GM19395 (cell line): ENCODE measurements around the gene C3orf52.

Source experiments
- ATAC-seq: cut with Tn5 transposase; IDR thresholded peaks from one replicate; pipeline ENCODE4 v1.9.1; 2021; ENCODE audit warnings: mild to moderate bottlenecking, moderate library complexity; ENCODE audit not compliant: unreplicated experiment

The C3orf52 gene

DNA sequence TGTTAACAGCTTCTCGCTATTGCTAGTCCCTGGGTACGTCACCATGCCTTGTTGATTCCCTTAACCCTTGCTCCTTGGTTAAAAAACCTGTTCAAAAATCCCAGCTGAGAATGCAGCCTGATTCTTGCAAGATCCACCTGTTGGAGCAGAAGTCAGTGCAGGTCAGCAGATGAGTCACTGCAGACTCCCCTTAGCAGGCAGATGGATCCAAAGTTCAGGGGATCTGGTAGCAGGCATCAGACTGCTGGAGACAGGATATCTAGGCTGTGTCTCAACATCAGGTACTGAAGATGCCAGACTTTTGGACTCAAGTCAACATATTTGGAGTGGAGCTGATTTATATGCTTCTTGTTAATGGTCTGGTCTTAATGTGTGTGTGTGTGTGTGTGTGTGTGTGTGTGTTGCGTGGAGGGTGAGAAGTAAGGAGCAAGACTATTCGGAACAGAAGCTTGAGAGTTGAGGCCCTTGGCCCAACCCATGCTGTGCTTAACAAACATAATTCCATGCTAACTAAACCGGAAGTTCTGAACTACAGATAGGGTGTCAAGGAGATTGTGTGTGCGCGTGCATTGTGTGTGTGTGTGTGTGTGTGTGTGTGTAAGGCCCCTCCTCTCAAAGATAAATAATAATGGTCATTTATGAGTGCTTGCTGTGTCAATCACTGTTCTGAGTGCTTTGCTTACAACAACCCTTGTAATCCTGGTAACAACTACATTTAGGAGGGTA is 1.0 kb upstream of the C3orf52 start:
- ATAC-seq = no peak

DNA sequence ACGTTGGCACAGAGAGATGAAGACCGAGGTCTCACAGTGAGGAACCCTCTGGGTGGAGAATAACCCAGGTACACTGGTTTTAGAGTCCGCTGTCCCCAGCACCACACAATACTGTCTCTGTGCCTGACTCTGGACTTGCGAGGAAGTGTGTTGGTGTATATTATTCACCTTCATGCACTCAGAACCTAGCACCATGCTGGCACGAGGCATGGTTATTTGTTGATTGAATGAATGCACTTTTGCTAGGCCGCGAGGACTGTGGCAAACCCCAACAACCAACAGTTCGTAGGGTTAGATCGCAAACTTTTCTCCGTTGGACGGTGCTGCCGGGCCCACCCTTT is 484 bp upstream of the C3orf52 start:
- ATAC-seq = no peak

DNA sequence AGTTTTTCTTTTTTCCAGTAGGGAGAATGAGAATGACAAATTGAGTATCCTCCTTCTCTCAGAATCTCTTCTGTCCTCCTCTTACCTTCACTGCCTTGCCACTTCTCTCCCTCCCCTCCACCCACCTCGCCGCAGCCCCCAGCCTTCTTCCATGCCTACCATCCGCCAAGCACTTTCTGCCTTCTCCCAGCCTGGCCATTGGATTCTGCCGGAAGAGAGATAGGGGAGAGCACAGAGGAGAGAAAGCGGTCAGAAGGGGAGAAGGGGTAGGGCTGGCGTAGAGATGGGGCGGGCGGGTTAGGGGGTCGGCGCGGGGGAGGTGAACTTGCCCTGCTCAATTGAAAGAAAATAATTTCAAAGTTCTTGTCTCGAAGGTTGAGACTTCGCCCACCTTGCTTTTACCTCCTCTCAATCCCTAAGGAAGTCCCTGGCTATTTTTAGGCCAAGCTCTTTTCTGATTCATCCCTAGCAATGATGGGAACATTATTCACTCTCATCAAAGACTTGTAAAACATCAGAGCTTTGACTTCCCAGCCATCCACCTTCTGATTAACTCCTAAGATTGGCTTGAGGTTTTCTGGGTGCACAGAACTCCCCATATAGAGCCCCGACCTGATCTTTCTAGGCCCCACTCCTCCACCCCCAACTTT is 811 bp downstream of the C3orf52 start:
- ATAC-seq = no peak

DNA sequence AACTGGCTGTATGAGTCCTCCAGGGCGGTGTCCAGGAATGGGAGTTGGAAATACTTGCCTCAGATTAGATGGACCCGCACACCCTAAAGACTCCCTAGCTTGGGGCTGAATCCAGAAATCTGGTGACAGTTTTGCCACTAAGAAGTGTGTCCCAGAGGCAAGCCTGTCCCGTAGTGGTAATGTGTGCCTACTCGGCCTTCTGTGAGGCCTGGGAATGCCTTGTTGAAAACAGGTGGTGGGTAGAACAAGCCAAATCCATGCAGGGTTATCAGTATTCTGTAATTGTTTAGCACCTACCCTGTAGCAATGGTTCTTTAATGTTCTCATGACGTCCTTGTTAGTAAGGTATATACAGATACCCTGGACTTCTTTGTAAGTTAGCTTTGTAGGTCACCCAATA is 1.6 kb downstream of the C3orf52 start:
- ATAC-seq = no peak

DNA sequence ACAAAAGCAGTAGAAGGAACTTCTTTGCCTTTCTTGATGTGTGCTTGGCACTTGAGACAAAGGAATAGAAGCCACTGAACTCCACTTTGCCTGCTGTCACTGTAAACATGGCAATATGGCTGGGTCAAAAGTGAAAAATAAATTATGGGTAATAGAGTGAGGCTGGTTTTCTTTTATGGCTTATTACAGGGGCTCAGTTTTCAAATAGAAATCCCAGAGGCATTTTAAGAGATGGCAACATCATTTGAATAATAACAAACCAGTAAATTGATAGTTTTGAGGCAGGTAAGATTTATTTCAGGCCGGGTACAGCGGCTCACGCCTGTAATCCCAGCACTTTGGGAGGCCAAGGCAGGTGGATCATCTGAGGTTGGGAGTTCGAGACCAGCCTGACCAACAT is 2.8 kb downstream of the C3orf52 start:
- no peak for ATAC-seq

DNA sequence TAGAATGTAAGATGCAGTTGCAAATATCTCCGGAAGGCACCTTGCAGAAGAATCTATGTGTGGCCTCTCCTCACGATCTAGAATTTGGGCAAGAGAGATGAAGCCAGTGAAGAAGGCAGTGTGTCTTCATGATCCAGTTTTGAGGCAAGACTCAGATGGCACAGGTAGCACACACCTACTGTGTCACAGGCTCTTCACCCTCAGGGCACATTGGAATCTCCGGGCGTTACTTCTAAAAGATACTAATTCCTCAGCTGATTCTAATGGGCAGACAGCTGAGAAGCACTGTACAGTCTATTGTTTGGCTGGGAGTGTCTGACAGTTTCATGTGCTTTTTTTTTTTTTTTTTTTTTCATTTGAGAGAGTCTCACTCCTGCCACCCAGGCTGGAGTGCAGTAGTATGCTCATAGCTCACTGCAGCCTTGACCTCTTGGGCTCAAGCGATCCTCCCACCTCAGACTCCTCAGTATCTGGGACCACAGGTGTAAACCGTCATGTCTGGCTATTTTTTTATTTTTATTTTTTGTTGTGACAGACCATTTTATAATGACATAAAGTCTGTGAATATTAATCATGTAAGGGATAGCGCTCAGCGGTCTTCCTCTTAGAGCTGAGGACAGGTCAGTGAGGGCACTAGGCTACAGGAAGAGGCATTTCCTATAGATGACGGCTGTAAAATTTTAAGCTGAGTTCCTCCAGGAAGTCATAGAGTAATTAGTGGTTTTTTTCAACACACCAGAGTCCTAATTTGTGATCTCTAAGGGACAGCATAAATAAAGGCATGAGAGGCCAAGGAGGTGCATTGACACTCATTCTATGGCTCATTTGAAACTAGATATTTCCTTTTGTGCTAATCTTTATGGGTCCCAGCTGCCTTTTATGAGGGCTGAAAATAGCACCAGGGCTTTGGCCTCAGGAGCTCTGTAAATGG is 4.0 kb downstream of the C3orf52 start:
- no peak for ATAC-seq

DNA sequence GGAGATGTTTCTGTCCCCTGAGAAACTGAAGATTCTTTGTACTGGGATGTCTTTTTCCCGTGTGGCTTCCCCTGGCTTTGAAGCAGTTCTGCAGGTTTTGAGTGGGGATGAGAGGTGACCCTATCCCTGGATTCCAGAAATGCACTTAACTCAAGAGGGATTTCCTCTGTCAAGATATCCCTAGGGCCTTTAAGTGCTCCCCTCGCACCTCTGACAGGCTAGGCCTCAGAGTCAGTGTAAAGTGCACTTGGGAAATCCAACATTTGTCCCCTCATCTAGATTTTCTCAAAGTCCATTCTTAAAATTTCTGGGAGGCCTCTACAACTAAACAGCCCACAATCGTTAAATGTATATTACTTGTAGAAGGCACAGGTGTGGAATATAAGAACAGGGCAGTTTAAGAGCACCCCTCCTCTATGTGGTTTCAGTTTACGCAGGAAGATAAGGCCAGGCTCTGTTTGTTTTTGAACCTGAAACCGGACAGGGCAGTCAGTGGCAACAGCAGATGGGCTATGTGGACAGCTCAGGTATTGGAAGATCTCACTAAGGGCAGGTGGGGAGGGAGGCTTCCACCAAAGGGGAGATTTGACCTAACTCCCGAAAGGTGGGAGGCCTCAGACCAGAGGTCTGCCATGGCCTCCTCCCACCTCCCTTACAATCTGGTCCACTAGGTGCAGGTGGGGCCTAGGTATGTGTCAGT is 4.8 kb downstream of the C3orf52 start:
- ATAC-seq = no peak

DNA sequence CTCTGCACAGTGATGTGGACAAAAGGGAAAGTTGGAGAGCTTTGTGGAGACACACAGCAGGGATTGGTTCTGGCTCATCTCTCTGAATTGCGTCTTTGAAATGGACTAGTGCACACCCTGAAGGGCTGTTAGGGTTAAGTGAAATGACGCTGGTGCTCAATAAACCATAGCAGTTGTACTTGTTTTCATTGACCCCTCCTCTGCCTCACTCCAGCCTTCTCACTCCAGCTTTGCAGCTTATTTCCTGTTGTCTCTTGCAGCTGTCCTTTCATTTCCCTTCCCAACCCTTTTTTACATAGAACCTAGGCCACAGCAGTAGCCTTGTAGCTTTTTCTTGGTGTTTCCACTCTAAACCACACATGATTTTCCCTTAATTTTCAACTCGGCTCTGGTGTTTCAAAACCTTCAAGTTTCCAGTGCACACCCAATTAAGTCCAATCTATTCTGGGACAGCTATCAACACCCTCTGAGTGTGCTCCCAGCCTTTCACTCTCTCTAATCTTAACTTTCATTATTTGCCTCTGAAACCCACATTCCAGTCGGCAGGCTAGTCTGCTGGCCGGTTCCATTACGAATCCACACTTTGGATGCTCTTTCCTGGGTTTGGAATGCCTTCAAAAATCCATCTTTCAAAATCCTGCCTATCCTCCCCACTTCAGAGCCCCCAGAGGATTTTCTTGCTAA is 6.4 kb downstream of the C3orf52 start:
- no peak for ATAC-seq

DNA sequence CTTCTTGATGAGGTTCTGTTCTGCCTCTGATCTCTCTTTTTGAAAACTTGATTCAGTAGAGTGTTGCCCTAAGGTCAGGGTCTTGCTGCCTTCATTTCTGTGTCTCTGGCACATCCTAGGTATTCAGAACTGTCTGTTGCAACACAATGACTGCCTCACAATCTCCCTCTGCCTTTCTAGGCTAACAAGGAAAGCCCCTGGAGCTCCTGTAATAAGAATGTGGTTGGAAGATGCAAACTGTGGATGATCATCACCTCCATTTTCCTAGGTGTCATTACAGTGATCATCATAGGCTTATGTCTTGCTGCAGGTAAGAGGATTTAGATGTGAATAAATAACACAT is 7.0 kb downstream of the C3orf52 start:
- ATAC-seq = no peak

DNA sequence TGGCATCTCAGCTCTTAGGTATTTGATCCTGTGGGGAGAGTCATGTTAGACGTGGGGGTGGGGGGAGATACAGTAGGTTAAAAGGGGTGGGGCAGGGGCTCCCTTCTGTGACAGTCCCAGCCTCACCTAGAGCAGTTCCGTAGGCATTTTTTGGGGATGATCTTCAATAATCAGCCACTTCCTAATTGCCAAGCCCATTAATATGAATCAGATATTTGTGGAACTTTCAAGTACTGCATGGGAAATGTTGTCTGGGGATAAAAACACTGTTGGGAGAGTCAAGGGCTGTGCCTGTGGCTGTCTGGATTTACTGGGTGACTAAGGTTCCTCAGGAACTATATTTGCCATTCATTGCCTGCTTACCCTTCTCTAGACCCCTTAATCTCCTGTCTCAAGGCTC is 9.5 kb downstream of the C3orf52 start:
- ATAC-seq = no peak

DNA sequence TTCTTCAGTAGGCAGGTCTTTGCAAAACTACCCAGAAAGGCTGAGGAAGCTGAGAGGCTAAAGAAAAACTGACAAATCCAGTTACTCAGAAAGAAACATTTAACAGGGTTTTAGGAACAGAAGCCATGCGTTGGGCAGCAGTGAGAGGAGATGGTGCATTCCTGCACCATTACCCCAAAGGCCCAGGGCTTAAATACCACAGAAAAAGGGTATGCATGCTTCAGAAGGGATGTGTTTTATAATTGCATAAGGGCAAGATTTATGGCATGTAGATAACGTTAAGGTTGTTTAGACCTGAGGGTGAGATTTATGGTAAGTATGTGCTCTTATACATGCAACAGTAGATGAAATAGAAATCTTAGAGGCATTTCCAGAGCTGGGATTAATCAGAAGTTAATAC is 10.0 kb downstream of the C3orf52 start:
- ATAC-seq = no peak

DNA sequence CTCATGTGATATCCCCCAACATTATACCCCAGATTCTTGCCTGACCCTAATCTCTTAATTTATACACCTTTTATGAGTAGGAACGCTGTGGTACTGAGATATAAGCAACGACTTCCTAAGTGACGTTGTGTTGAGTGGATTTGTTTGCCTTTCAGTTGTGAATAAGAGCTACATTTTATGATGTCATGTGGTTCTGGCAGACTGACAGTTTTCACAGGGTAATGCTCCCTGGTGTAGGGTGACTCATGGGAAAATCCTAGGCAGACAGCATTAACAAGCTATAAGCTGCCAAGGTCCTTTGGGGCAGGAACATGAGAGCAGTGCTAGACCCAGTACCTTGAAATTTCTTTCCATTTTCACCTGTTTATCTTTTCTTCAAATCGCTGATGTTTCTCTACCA is 11.2 kb downstream of the C3orf52 start:
- ATAC-seq = no peak

DNA sequence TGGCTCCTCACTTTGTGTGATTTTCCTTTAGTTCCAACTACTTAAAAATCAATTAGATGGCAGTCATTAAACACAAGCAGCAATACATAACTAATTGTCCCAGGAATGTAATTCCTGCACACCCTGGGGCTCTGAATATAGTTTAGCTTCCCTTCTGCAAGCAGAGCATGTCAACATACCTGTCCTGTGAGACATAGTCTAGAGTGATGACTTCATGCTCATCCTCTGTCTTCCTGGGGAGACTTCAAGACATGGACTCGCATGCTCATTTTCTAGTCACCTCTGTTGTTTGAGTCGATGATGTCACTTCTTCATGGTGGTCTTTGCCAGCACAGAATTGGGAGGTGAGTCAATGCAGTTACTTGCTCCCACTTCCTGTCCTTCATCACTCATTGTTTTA is 15.7 kb downstream of the C3orf52 start:
- no peak for ATAC-seq

DNA sequence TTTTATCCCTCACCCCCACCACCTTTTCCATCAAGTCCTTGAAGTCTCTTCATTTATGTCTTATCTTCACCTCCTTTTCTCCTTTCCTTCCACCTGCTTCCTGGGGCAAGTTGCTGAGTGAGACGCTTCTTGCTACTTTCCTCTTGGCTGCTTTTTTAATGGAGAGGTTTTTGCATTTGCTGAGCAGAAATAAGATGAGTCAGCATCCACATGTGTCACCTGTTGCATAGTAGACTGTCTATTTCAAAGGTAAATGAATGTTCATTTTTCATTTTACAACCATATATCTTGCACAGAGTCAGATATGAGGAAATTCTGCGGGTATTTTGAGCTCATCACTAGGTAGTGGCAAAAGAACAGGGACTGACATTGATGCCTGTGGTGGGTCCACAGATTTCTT is 18.6 kb downstream of the C3orf52 start:
- no peak for ATAC-seq

DNA sequence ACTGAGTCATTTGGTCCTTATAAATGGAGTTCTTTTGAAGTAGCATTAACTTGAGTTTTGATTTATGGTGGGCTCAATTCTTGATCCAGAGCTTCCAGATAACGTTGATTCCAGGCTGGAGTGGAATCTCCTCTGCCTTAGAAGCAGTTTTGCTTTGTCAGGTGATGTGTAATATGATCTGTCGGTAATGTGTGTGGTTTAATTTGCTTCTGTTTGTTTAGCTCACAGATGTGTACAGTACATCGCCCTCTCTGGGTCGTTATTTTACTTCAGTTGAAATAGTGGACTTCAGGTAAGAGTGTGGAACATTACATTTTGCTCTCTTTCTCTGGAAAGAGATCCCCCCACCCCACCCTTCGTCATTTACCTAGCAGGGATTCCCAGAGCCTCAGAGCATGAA is 23.1 kb downstream of the C3orf52 start:
- no peak for ATAC-seq

DNA sequence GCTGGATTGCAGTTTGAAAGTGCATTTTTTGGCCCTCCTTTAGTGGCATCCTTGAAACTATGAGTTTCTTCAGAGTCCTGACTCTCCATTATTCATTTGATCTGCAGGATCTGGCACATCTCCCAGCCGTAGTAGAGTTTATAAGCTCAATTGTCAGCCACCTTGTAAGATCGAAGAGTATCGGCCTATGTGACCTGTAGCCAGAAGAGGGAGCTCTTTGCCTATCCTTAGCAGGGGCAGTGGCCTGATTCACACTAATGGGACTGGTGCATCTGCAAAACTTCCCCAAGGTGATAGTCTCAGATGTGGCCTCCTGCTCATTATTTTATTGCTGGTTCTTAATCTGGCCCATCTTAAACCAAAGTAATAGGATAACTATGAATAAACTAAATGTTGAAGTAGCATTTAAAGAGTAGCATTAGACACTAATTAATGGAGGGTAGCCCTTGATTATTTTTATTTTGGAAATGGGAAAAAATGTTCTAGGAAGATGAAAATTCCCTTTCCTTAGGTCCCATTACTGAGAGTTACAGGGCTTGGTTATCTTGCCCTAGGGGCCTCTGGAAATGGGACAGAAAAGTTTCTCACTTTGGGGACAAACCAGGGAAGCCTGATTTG is 25.7 kb downstream of the C3orf52 start:
- peak; percentile 63 for ATAC-seq

DNA sequence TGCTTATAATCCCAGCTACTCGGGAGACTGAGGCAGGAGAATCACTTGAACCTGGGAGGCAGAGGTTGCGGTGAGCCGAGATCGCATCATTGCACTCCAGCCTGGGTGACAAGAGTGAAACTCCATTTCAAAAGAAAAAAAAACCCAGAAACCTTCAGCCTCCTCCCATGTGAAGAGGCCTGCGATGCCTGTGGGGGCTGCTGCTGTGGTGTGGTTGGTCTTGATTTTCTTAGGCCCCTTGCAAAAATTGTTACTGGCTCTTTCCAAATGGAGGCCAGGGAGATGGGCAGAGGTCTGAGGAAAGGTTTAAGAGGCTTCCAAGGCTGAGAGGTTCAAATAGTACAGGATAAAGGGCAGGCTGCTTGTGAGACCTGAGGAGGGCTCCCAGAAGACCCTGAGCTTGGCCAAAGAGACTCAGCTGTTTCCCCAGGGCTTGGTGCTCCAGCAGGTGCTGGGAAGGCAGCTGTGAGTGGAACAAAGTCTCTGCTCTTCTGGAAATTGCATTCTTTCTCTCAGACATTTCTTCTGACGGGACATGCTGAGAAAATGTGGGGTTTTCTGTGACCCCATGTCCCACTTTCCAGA is 28.5 kb downstream of the C3orf52 start:
- peak; percentile 36 for ATAC-seq

DNA sequence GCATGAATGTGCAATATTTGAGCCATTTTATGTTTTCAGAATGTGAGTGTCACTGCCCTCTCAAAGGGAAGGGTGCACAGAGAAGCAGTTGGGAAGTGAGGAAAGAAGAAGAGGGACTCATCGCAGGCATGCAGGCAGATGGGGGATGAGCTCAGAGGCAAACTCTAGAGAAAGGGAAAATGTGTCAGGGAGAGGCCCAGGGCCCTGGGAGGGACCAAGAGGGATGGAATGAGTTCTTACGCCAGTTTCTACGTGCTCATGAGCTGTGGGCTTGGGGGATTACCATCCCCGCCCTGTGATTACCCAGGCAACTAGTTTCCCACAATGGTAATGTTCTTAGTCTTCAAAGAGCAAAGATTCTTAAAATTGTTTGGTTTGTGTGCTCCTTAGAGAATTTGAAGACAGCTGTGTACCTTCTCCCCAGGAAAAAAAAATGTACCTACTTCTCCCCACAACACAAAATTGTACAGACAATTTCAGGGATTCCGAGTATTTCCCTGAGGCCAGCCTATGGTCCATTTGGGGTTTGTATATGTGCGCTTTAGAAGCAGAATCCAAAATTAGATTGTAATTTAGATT is 29.1 kb downstream of the C3orf52 start:
- ATAC-seq = peak; percentile 35

DNA sequence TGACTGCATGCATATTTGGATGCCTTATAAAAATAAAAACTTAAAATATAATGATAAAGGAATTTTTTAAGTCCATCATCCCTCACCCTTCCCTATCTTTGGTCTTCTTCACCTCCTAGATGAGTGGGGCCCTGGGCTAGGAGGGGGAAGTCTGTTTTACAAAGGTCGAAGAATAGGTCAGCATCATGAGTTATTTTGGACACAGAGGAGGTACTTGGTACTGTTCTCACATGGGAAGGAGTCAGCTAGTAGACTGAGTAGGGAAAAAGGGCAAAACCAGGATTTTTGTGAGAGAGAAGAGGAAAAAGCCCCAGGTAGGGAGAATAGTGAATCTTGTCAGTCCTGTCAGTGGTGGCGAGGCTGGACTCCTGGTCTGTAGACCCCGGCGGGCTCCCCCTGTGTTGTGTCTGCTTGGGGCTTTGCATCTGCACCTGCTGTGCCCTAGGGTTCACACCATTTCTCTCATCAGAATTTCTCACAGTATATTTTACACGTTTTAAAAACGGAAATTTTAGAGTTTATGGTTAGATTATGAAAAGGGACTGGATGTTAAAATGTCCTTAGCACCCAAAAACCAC is 29.7 kb downstream of the C3orf52 start:
- no peak for ATAC-seq
